IPS-20b (cell line): ENCODE measurements around the gene MB.

ENCODE experiments used
- H3K27ac ChIP-seq: one replicate; pipeline ENCODE4 v1.5.1; 2013; ENCODE audit warnings: low read length
- H3K27me3 ChIP-seq: 2 replicates; pipeline ENCODE4 v1.6.1; 2013; ENCODE audit warnings: mild to moderate bottlenecking, low read length, inconsistent platforms; ENCODE audit not compliant: insufficient read depth
- H3K36me3 ChIP-seq: 2 replicates; pipeline ENCODE4 v1.6.1; 2013; ENCODE audit warnings: low read depth, mild to moderate bottlenecking, inconsistent platforms, low read length, moderate library complexity; ENCODE audit not compliant: insufficient read depth
- H3K4me1 ChIP-seq: 2 replicates; pipeline ENCODE4 v1.6.1; 2013; ENCODE audit warnings: mild to moderate bottlenecking, control low read depth, inconsistent platforms, low read length, moderate library complexity; ENCODE audit not compliant: insufficient read depth
- H3K4me3 ChIP-seq: 2 replicates; pipeline ENCODE4 v1.5.1; 2013; ENCODE audit warnings: mild to moderate bottlenecking, low read length, inconsistent platforms
- H3K9ac ChIP-seq: 2 replicates; pipeline ENCODE4 v1.6.1; 2013; ENCODE audit warnings: low read depth, mild to moderate bottlenecking, inconsistent platforms, low read length, moderate library complexity
- H3K9me3 ChIP-seq: 2 replicates; pipeline ENCODE4 v1.6.1; 2013; ENCODE audit warnings: mild to moderate bottlenecking, low read depth, low read length, inconsistent platforms; ENCODE audit not compliant: insufficient read depth

The MB gene

GRCh38 chr22:35577799-35578659 is 39.1 kb downstream of the MB start:
- no peaks in the 10 kb centered on the region for H3K27me3 ChIP-seq
- H3K36me3 ChIP-seq, result no peaks in the 10 kb centered on the region
- no peak overlapping the region for H3K27ac ChIP-seq
- H3K9ac ChIP-seq, result no peak overlapping the region
- no peak overlapping the region for H3K4me3 ChIP-seq
- no peaks in the 10 kb centered on the region for H3K9me3 ChIP-seq
- no peaks in the 10 kb centered on the region for H3K4me1 ChIP-seq

GRCh38 chr22:35576671-35577070 is 40.5 kb downstream of the MB start:
- Histone ChIP-seq H3K27me3 (no peaks in the 10 kb centered on the region), H3K4me3 (no peak overlapping the region), H3K4me1 (no peaks in the 10 kb centered on the region), H3K9me3 (no peaks in the 10 kb centered on the region), H3K9ac (no peak overlapping the region), H3K27ac (no peak overlapping the region), H3K36me3 (no peaks in the 10 kb centered on the region)

DNA sequence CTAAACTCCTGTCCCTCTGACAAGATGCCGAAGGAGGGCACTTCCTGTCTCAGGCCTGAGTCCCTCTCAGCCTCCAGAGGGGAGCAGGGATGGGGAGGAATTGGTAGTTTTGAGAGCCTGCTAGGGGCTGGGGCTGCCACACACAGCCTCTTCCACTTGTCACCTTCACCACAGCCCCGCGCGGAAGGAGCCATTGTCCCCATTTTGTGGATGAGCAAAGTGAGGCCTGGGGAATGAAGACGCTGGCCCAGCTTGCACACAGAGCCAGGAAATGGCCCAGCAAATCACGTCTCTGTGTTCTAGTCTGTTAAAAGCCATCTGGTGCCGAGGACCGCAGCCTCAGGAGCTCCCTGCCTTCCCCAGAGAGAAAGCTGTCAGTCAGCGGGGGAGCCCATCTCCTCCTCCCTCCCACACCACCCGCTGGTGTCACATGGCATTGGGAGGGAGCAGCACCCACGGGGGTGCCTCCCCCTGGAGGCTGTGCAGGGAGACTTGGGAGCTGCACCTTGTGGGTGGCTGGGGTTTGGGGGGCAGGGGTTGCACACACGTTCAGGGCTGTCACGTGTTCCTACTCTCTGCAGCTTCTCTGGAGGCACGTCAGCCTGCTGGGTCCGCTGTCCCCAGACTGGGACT is 41.9 kb downstream of the MB start:
- Histone ChIP-seq H3K27ac (no peak overlapping the region), H3K9me3 (no peaks in the 10 kb centered on the region), H3K4me1 (no peaks in the 10 kb centered on the region), H3K36me3 (no peaks in the 10 kb centered on the region), H3K9ac (no peak overlapping the region), H3K4me3 (no peak overlapping the region), H3K27me3 (no peaks in the 10 kb centered on the region)

DNA sequence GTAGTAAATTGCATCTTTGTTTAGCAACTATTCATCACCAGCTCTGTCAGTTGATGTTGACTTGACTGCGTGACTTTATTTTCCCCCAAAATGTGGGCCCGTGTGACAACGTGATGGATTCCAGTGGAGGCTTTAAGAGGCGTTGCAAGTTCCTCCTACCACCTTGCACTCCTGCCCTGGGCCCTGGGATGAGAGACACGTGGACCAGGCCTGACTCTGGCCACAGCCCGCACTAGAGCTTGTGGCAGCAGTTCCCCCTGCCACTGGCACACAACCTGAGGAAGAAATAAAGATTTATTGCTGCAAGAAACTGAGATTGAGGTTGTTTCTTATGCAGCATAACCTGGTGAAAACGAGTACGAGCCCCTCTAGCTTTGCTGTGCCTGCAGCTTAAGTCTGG is 44.6 kb downstream of the MB start:
- Histone ChIP-seq H3K36me3 (no peaks in the 10 kb centered on the region), H3K9ac (no peak overlapping the region), H3K9me3 (no peaks in the 10 kb centered on the region), H3K4me1 (no peaks in the 10 kb centered on the region), H3K27me3 (peaks cover 3% of the 10 kb centered on the region; the same call in 1 of the 2 replicates), H3K4me3 (no peak overlapping the region), H3K27ac (no peak overlapping the region)

GRCh38 chr22:35570686-35571194 is 46.4 kb downstream of the MB start:
- H3K4me1 ChIP-seq, result no peaks in the 10 kb centered on the region
- no peak overlapping the region for H3K4me3 ChIP-seq
- H3K27me3 ChIP-seq, result peaks cover 3% of the 10 kb centered on the region; the same call in 1 of the 2 replicates
- H3K9ac ChIP-seq, result no peak overlapping the region
- H3K27ac ChIP-seq, result no peak overlapping the region
- H3K36me3 ChIP-seq, result no peaks in the 10 kb centered on the region
- H3K9me3 ChIP-seq, result no peaks in the 10 kb centered on the region

DNA sequence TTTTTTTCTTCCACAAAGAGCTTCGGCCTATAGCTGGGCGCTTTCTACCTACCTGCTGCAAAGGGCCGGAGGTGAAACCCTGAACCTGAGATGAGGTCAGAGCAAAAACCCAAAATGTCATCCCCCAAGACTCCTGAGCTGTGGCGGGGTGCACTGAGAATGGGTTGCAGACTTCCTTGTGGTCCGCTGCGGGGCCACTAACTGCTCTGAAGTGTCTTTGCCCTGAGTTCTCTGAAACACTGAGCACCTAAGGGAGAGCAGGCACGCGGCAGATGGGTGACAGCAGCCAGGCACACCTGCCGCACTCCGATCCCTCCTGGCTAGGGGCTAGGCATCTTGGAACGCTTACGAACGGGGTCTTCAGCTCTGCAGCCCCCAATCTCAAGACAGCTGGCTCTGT is 47.2 kb downstream of the MB start:
- Histone ChIP-seq H3K36me3 (no peaks in the 10 kb centered on the region), H3K4me1 (no peaks in the 10 kb centered on the region), H3K27ac (no peak overlapping the region), H3K27me3 (peaks cover 3% of the 10 kb centered on the region; the same call in 1 of the 2 replicates), H3K4me3 (no peak overlapping the region), H3K9me3 (no peaks in the 10 kb centered on the region), H3K9ac (no peak overlapping the region)

DNA sequence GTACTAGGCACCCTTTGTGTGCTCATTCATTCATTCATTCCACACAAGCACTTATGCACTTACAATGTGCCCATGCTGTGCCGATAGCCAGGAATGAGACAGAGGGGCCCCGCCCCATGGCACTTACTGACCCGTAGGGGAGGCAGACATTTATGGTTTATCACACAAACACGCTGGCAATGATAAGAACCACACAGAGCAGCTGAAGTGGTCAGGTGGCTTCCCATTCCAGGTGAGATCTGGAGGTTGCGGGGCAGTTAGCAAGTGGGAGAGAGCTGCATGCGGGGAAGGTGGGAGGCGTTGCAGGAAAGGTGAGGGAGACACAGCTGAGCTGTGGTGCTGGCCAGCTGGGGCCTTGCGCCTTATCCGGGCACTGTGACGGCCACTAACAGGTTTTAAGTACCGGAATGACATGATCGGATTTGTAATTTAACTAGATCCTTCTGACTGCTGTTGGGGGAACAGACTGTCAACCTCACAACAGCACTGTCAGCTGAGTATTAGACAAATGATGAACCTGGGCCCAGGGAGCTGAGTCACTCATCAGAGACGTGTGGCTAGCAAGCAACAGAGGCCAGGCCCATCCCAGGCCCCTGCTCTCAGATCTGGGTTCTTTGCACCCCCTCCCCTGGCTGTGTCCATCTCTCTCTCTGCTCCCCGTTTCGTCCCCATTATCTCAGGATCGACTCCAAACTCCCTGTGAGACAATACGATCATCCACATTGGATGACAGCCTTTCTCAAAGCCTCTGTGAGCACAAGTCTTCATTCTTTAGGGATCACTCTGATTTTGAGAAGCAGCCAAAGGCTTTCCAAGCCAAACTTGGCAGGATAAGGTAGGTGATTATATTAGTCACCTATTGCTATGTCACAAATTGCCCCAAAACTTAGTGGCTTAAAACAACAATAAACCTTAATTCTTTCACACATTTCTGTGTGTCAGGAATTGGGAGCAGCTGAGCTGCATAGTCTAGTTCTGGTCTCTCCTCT is 48.1 kb downstream of the MB start:
- Histone ChIP-seq H3K9me3 (no peaks in the 10 kb centered on the region), H3K4me1 (no peaks in the 10 kb centered on the region), H3K36me3 (no peaks in the 10 kb centered on the region), H3K4me3 (no peak overlapping the region), H3K9ac (no peak overlapping the region), H3K27me3 (peaks cover 3% of the 10 kb centered on the region; the same call in 1 of the 2 replicates), H3K27ac (no peak overlapping the region)

DNA sequence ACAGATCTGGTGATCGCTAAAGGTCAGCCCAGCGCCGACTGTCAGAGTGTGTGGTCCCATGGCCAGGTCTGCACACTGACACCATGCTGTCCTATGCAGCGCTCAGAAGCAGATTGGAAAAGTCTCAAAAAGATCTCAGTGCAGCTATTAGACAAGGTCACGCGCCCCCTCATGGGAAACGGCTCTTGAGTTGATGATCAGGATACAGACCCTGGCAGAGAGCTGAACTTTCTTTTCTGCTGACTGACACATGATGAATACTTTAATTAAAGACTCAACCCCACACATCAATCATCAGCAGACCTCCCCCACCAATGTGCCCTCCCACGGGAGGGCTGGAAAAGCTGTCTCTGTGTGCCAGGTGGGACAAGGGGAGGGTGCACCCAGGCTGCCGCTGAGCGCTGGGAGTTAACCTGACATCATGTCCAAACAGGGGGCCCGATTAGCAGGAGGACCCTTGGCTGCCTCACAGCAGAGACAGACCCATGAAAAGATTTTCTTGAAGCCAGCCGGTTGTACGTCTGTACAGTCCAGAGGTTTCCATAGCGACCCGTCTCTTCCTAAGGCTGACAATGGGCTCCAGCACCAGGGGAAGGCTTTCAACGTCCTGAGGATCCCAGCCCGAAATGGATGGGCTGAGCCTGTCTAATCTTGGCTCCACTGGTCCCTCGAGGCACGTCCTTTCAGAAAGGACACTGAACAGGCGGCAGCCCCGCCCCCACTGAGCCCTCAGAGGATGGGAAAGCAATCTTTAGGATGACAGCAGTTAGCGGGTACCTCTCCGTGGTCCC is 49.6 kb downstream of the MB start:
- H3K27ac ChIP-seq, result no peak overlapping the region
- no peak overlapping the region for H3K9ac ChIP-seq
- peaks cover 3% of the 10 kb centered on the region; the same call in 1 of the 2 replicates for H3K27me3 ChIP-seq

DNA sequence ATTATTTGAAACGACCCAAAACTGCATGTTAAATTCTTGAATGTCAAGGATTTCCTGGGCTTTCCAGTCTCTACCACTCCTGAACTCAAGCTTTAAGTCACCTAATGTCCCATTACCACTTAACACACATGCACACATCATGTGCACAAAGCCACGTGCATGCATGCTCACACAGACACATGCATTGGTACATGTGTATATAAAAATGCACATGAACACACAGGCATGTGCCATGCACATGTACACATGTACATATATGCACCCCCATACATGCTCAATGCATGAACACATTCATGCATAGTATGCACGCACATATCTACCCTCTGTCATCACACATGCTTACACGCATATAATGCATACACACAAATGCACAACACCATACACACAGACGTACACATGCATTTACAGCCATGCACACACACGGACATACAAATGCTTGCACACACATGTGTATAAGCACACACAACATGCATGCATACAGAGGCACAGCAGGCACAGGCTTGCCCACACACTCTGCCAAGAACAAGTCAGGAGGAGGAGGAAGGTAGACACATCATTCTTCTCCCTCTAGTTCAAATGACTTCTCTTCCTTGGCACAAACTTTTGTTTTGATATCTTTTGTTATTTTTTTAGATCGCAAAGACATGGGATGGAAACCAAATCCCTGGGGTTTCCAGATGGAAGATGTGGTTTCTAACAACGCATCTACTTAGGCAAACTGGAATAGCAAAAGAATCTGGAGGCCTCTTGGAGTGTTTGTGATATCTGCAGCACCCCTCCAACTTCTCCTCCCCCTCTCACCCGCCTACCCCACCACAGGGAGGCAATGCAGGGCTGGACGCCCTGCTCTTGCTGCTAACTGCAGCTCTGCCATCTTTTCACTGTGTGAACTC is 51.9 kb downstream of the MB start:
- H3K4me1 ChIP-seq, result peaks cover 7% of the 10 kb centered on the region
- no peak overlapping the region for H3K4me3 ChIP-seq
- no peaks in the 10 kb centered on the region for H3K36me3 ChIP-seq
- no peak overlapping the region for H3K9ac ChIP-seq
- H3K27ac ChIP-seq, result no peak overlapping the region
- no peaks in the 10 kb centered on the region for H3K9me3 ChIP-seq
- H3K27me3 ChIP-seq, result peaks cover 3% of the 10 kb centered on the region; the same call in 1 of the 2 replicates

More for the DNA sequence above, 49.6 kb downstream of the MB start:
- H3K4me3 ChIP-seq, result no peak overlapping the region
- H3K4me1 ChIP-seq, result peaks cover 3% of the 10 kb centered on the region; the same call in 1 of the 2 replicates
- H3K9me3 ChIP-seq, result no peaks in the 10 kb centered on the region
- no peaks in the 10 kb centered on the region for H3K36me3 ChIP-seq

DNA sequence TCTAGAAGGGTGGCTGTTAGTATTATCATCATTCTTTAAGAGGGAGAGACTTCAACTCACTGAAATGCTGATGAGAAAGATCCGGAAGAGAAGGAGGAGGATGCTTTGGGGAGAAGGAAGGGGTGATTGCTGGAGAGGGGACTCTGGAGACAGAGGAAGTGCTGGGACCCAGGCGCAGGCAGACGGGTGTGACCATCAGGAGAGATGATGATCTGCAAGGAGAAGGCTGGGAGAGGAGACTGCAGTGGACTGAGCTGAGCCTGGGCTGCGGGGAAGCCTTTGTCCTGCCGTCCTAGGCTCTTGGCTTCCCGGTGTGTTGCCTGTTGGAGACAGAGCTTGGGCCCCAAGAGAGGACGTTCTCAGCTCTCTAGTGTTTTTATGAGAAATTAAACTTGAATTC is 53.9 kb downstream of the MB start:
- no peaks in the 10 kb centered on the region; the same call in 1 of the 2 replicates for H3K27me3 ChIP-seq
- no peak overlapping the region for H3K4me3 ChIP-seq
- no peak overlapping the region for H3K9ac ChIP-seq
- H3K27ac ChIP-seq, result no peak overlapping the region
- H3K9me3 ChIP-seq, result no peaks in the 10 kb centered on the region
- peaks cover 7% of the 10 kb centered on the region for H3K4me1 ChIP-seq
- H3K36me3 ChIP-seq, result no peaks in the 10 kb centered on the region
